GM23248 (cell line): ENCODE data around the gene RALGPS1.

Experiments
- EZH2 ChIP-seq: fragments of 200-600 bp; sonication (generic); IDR thresholded peaks from 2 replicates; pipeline ENCODE4 v1.6.1; 2018; ENCODE audit warnings: antibody characterized with exemption, mild to moderate bottlenecking; ENCODE audit not compliant: insufficient read depth, poor library complexity, severe bottlenecking
- EZH2phosphoT487 ChIP-seq: fragments of 200-600 bp; sonication (generic); IDR thresholded peaks from 2 replicates; pipeline ENCODE4 v1.6.1; 2018; ENCODE audit warnings: antibody characterized with exemption, moderate library complexity, mild to moderate bottlenecking, low read depth; ENCODE audit not compliant: insufficient read depth

- TF ChIP-seq EZH2phosphoT487 (no peak), EZH2 (no peak)
Observed at GRCh38 chr9:127013597-127013996, 99.0 kb downstream of the RALGPS1 start.
